Stimulated activated CD8-positive, alpha-beta memory T cell treated with anti-CD3 and anti-CD28 coated beads, Interleukin-7, amount 100 ng/mL, for 4 hours (primary cell): ENCODE results near the gene BTN1A1.
"Not testable (repeated sequence)": the region's sequence is repeated elsewhere in the genome, so short reads cannot be mapped to it uniquely, and the experiment has no call there.

Experiments
- DNase-seq, 2 donors: peaks; one replicate each; pipeline ENCODE4 v3.0.0-alpha.2; 2020; ENCODE audit warnings: low read depth in 2 of 2

The BTN1A1 gene, protein sequence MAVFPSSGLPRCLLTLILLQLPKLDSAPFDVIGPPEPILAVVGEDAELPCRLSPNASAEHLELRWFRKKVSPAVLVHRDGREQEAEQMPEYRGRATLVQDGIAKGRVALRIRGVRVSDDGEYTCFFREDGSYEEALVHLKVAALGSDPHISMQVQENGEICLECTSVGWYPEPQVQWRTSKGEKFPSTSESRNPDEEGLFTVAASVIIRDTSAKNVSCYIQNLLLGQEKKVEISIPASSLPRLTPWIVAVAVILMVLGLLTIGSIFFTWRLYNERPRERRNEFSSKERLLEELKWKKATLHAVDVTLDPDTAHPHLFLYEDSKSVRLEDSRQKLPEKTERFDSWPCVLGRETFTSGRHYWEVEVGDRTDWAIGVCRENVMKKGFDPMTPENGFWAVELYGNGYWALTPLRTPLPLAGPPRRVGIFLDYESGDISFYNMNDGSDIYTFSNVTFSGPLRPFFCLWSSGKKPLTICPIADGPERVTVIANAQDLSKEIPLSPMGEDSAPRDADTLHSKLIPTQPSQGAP

DNA sequence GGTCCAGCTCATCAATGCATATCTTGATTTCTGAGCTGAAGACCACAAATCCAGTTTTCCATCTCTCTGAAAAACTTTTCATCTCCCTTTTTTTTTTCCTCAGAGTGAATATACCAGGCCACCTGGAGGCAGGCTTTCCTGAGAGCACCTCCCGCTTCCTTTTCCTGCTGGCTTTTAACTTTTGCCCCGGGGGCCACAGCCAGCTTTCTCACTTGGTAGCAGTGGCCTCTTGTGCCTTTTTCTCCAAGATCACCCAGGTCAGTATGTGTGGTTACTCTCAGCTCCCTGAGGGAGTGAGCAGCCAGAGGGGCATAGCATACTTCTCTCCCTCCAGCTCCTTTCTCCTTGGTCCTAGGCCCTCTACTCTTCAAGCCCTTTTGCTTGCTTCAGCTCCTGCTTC is at the start of gene BTN1A1:
BTN1A1 (plus strand) TSS at position 202 of the 400 bp plus-strand sequence. CDS start 984 bp downstream, outside the sequence.
- DNase-seq, result no peak

DNA sequence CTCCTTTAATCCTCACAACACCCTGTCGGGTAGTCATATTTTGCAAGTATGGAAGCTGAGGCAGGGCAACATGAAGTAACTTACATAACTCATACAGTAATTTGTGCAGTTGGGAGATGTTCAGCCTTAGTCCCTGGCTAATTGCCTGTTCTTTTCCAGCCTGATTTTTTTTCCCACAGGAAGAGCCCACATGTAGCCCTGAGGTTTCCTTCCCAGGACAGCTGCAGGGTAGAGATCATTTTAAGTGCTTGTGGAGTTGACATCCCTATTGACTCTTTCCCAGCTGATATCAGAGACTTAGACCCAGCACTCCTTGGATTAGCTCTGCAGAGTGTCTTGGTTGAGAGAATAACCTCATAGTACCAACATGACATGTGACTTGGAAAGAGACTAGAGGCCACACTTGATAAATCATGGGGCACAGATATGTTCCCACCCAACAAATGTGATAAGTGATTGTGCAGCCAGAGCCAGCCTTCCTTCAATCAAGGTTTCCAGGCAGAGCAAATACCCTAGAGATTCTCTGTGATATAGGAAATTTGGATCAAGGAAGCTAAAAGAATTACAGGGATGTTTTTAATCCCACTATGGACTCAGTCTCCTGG is 47.4 kb upstream of the BTN1A1 start:
- no peak for DNase-seq

DNA sequence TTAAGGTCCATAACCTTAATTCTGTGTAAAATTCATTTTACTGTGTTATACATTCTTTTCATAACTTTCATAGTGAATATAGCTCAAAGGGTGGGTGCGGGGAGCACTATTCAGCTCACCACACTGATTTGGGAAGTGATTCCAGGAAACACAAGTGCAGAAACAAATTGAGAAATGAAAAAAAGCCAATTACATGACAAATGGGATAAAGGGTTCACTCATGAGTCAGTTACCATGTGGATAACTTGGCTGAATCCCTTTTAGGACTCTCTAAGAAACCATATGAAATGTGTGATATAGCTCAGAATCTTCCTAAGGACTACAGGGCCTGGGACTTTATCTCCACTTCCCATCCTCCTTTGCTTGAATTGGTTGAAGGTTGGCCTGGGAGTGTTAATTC is 45.5 kb upstream of the BTN1A1 start:
- no peak for DNase-seq

DNA sequence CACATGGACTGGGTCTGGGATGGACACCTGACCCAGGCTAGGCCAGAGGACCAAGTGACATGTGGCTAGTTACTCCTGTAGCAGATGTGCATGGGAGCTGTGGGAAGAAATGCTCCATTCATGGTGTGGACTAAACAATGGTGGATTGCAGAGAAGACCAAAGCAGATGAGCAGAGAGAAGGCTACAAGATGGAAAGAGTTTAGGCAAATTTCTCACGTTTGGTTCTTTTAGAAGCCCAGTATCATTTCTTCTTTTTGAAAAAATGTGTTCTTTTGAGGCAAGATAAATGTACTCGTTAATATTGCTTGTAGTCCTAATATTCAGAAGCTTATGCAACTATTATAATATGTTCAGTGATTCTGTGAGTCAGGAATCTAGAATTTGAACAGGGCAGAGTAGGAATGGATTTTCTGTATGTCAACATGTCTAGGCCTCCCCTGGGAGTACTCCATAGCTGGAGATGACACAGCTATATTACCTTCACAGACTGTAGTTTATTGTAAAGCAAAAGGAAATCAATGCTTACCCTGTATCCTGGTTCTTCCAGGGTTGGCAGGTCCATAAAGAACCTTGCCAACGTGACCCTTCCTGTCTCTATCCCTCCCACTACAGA is 44.6 kb upstream of the BTN1A1 start:
- DNase-seq, result no peak

DNA sequence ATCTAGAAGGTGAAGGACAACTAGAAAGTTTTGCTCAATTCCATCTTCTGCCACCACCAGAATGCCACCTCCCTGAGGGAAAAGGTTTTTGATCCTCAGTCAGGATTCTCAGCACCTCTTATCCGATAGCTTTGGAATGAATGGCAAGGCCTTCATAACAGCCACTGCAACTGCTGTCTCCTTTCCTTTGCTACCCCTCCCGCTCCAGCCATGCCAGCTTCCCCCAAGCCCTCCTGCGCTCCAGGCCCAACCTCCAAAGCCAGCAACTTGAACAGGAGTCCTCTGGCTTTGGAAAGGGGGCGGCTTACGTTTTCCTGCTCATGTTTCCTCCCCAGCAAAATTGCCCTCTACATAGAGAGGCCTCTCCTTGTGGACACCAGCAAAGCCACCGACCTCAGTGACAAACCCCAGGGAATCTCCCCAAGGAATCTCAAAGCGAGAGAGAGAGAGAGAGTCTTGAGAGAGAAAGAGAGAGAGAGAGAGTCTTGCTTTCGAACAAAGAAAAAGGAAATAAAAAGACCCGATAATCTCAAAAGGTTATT is 42.8 kb upstream of the BTN1A1 start:
- no peak for DNase-seq

DNA sequence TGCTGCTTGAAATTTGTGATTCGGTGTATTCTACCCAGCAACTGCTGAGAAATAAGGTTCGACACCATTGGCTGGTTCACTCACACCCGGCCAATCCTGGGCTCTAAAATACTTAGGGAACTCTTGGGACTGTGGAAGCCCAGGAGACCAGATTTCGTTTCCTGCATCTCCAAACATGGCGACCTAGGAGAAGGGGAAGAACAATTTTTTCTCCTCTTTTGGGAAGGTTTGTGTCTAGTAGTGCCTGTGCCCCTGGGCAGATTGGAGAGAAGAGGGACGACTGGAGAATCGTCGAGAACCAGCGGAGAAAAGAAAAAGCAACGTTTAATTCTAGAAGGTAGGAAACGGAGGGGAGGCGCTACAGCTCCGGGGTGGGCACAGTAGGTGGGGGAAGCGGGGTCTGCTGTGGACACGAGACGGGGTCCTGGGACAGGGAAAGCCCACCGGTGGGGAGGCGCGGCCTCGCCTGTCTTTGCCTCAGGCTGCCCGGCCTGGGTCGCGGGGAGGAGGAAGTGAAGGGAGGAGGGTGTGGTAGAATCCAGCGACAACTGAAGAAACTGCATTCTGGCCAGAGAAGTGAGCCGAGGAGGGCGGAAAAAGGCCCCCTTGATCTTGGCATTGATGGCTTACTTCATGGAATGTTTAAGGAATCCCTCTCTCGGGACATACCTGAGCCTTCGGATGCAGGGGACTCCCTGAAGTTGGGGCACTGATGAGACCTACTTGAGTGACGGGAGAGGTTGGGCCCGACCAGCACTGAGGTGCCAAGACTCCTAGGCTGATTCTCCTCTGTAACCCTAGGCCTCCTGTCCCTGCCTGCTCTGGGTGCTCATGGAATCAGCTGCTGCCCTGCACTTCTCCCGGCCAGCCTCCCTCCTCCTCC is 42.1 kb upstream of the BTN1A1 start, which contains the start of gene BTN2A1:
BTN2A1 (plus strand) TSS at position 150 of the 883 bp plus-strand sequence; CDS start at position 832, 682 bp downstream.
- DNase-seq, result peak; percentile 42 to 57

DNA sequence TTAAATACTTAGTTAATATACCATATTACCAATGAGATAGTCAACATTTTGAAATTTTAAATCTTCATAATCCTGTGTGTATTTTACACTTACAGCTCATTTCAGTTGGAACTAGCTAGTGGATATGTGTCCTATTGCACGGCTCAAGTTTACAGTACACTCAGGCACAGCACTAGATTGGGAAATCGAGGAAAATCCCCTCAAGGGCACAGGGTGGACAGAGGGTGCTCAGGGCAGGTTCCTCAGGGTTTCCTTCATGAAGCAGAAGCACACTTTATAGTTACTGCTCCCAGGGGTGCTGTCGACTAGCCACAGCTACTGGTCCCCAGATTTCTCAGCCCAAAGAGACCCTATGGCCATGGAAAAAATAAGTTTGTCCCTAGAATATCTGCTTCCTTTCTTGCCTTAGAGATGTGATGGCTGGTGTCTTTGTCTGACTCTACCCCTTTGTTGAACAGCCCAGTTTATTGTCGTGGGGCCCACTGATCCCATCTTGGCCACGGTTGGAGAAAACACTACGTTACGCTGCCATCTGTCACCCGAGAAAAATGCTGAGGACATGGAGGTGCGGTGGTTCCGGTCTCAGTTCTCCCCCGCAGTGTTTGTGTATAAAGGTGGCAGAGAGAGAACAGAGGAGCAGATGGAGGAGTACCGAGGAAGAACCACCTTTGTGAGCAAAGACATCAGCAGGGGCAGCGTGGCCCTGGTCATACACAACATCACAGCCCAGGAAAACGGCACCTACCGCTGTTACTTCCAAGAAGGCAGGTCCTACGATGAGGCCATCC is 40.9 kb upstream of the BTN1A1 start:
- no peak for DNase-seq

DNA sequence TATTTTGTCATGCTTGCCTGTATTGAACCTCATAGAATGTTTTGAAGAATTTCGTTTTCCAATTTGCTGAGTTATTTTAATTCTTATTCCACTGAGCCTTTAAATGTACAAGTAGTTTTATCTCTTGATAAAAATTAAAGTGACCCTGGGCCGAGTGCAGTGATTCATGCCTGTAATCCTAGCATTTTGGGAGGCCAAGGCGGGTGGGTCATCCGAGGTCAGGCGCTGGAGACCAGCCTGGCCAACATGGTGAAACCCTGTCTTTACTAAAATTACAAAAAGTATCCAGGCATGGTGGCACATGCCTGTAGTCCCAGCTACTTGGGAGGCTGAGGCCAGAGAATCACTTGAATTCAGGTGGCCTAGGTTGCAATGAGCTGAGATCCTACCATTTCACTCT is 38.8 kb upstream of the BTN1A1 start:
- DNase-seq, result not testable (repeated sequence)

DNA sequence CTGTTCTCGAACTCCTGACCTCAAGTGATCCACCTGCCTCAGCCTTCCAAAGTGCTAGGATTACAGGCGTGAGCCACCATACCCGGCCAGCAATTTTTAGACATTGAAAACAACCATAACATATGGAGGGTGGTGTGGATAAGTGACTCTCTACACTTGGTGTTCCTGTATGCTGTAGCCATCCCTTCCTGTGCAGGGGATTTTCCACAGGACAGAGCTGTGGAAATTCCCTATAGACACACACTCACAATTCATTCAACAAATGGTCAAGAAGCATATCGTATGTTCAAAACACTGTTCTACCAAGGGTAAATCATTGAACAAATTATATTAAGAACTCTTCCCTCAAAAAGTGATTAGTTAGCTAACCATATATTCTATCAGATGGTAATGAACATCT is 36.1 kb upstream of the BTN1A1 start:
- DNase-seq, result no peak

DNA sequence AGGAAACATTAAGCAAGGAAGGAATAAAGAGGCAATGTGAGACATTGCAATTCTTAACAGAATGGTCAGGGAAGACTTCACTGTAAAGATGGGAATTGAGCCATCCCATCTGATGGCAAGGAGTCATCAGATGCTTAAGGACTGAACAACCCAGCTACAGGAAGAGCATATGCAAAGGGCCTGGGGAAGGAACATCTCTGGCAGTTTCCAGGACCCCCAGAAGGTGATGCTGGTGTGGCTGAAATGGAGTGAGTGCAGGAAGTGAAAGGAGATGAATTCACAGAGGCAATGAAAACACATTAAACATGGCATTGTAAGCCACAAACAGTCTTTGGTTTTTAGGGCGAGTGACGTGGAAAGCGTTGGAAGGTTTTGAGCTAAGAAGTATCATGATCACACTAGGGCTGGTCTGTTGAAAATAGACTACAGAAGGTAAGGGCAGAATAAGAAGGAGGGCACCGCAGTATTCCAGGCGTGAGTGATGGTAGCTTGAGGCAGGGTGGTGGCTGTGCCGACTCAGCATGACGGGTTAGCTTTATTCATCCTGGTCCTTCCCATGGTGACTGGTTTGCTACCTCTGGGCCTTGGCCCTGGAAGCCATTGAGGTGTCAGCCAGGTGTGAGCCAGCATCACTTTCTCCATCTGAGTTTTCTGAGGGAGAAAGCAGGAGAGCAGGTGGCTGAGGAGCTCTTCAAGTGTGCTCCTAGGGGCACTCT is 35.5 kb upstream of the BTN1A1 start:
- no peak for DNase-seq

DNA sequence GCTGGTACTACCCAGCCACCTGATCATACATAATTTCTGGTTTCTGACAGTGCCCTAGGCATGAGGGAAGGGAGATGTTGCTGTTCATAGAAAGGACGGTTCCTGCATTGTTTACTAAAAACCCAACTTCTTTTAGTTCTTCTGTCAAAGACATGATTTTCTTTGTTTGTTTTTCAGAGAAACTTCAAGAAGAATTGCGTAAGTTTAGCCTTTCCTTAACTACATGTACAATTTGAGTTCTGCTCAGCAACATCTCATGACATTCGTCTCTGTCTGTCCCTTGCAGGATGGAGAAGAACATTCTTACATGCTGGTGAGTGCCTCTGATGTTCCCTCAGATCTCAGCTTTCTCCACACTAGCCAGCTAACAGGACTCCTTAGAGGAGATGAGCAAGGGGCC is 34.3 kb upstream of the BTN1A1 start:
- no peak for DNase-seq

DNA sequence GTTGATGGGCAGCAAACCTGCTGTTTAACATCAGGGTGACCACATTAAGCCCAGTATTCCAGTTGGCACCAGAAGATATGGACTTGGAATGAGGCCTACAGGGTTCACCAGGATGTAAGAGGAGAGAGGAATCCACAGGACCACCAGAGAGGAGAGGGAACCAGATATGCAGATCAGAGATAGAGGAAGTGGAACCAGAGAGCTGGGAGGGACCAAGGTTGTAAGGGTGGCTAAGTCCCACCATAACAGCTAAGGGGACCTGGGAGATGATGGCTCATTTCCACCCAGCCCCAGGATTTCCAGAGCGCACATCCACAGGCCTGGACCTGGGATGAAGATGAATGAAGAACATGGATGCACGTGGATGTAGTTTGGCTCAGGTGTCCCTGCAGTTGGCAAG is 31.3 kb upstream of the BTN1A1 start:
- no peak for DNase-seq

DNA sequence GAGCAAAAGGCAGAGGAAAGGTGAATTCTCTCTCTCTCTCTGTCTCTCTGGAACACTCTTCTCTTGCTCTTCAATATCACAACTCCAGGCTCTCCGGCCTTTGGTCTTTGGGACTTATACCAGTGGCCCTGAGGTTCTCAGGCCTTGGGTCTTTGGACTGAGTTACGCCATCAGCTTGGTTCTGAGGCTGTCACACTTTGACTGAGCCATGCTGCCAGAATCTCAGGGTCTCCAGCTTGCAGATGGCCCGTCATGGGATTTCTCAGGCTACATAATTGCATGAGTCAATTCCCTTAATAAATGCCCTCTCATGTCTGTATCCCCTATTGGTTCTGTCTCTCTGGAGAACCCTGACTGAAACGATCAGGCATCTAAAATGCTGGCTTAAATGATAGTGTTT is 29.5 kb upstream of the BTN1A1 start:
- DNase-seq, result no peak

DNA sequence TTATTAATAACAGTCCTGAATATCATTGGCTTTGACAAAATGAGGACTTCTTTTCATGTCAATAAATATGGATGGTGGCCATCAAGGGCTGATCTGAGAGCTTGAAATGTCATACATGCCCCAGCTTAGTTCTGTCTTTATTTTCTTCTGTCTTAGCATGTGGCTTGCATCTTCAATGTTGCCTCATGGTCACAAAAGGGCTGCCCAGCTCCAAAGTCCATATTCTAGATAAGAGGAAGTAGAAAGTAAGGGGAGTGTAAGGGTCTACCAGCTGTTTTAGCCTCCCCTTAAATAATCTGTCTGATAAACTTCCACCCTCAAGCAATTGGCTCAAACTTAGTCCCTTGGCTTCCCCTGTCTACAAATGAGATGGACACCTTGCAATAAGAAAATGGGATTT is 28.1 kb upstream of the BTN1A1 start:
- DNase-seq, result no peak

DNA sequence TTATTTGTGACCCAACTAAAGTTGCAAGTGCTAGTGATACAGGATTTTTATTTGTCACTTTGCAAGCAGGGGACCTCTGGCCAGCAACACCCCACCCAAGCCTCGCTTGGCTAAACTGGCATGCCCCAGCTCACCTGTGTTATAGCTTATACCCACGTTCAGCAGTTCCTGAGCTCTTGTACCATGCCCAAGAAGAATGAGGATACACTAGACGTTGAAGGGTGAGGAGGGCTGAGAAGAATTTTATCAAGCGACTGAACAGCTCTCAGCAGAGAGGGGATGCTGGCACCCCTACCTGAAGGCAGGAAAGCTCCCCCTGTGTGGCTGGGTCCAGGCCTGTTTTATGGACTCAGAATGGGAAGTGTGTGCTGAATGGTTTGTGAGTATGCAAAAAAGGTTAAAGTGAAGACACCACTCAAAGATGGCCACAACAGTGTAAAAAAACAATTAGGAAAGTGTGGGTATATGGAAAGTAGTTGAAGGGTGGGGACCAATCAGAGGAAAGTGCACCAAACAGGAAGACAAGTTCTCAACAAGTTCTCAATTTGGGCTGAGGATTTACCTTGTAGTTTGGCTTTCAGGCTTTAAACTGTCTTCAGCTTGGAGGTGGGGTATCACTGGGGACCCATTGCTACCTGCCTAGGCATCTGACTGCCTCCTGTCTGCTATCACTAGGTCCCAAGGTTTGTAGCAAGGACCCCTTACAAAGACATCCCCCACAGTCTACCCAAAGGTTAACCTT is 27.4 kb upstream of the BTN1A1 start:
- no peak for DNase-seq

DNA sequence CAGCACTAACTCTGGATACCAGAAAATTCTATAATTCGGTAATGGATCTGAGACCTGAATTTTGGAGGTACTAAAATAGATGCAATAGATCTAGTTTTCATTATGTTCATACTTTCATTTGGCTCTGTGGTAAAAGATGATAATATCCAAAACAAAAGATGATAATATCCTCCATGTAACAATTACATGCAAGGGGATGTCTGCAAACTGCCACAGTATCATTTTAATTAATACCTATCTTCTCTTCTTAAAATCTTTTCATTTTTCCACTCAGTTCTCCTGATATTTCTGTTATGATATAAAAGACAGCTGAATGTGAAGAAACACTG is 26.7 kb upstream of the BTN1A1 start:
- no peak for DNase-seq

DNA sequence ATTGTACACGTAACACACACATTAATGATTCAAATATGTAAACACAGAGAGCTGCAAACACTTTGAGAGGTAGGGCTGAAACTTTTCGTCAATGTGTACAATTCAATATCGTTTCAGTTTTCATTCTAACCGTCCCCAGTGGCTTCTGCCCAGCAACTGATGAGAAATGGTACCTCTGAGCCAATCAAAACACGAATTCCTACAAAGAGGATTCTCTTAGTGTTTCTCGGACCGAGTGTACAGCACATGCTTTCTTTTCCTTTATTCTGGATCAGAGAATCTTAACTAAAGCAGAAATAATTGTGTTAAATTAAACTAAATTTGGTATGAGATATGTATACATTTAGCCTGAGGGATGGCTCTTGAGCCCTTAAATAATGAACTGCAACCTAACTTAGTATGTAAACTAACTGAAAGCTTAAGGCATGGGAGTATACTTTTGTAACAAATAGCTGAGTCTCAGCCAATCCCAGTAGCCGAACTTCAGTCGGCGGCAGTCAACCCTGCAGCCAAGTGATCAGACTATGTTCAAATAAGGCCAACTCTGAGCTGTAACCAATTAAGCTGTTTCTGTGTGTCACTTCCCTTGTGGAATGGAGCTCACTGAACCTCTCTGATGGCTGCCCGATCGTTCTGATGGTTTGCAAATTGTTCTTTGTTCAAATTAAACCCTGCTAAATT is 26.2 kb upstream of the BTN1A1 start:
- DNase-seq, result peak; percentile 69 to 73

DNA sequence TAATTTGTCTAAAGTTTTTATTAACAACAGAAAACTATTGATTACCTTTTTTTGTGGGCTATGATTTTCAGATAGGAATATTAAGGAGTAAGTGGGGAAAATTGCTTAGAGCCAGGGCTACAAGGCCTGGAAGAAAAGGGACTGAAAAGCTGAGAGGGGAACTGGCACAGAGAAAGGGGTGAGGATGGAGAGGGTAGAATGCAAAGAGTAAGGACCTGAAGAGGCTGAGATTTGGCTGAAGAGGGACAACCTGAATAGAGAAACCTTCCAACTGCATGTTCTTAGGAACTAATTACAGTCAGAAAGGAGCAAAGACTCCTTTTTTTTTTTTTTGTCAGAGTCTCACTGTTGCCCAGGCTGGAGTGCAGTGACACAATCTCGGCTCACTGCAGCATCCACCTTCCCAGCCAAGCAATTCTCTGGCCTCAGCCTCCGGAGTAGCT is 25.6 kb upstream of the BTN1A1 start:
- DNase-seq, result no peak
